Type B pancreatic cell (in vitro differentiated cells): Measurements from ENCODE around the gene FGD4. TPM values are rescaled to one million over a fixed set of nuclear protein-coding genes. Genes with fewer than 3 reads are reported as not detected.
"Not testable (repeated sequence)": the region's sequence is repeated elsewhere in the genome, so short reads cannot be mapped to it uniquely, and the experiment has no call there.

Source experiments
- DNase-seq: peaks from one replicate; pipeline ENCODE4 v3.0.0; 2021; ENCODE audit warnings: mixed read lengths; ENCODE audit not compliant: unreplicated experiment; ENCODE audit errors: extremely low spot score
- H3K27ac Mint-ChIP-seq: 2 replicates; pipeline ENCODE4 v1.8.0; 2021; ENCODE audit warnings: mild to moderate bottlenecking, mixed read lengths
- H3K27me3 Mint-ChIP-seq: 2 replicates; pipeline ENCODE4 v1.8.0; 2021; ENCODE audit warnings: mixed read lengths
- H3K36me3 Mint-ChIP-seq: 2 replicates; pipeline ENCODE4 v1.8.0; 2021; ENCODE audit warnings: mixed read lengths
- H3K4me1 Mint-ChIP-seq: one replicate; pipeline ENCODE4 v1.8.0; 2021; ENCODE audit warnings: mixed read lengths; ENCODE audit not compliant: unreplicated experiment
- H3K4me3 Mint-ChIP-seq: 2 replicates; pipeline ENCODE4 v1.8.0; 2021; ENCODE audit warnings: mild to moderate bottlenecking, mixed read lengths
- H3K9me3 Mint-ChIP-seq: 2 replicates; pipeline ENCODE4 v1.8.0; 2021; ENCODE audit warnings: mixed read lengths
- total RNA-seq: library from RNA; stranded (reverse); gene quantifications from 2 replicates; pipeline ENCODE4 v1.2.1, GENCODE V29; 2021; ENCODE audit warnings: low replicate concordance
- TF ChIP-seq, protein P1 (sequence below): fragments of 200-600 bp; sonication (generic); conservative IDR thresholded peaks from 2 replicates; pipeline ENCODE4 v1.5.0; 2021; ENCODE audit warnings: antibody characterized with exemption, mild to moderate bottlenecking

FGD4 gene
- total RNA-seq, 1 donor from 2014 or later, result 26.7 TPM

DNA sequence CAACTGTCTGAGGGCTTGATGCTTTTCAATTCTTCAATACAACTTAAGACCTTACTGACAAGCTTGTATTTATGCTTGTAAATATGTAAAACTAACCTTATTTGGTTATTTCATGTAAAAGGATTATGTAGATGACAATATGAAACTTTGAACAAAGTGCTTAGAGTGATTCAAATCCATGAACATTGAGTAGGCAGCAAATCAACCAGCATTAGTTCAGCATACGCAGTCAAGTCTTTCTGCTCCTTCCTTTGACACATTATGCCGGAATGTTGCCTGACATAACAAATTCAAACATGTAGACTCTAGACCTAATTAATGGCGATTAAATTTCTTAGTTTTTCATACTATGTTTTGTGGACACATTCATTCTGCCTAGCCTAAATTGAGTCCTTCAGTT lies 105.2 kb downstream of the FGD4 start:
- Mint-ChIP-seq H3K27me3 (no peaks in the 10 kb centered on the region), H3K9me3 (no peaks in the 10 kb centered on the region), H3K36me3 (peaks cover 3% of the 10 kb centered on the region), H3K4me1 (peaks cover 6% of the 10 kb centered on the region), H3K4me3 (peak overlapping the region; percentile 80), H3K27ac (no peak overlapping the region)
- DNase-seq, result no peak
- TF ChIP-seq, protein P1, sequence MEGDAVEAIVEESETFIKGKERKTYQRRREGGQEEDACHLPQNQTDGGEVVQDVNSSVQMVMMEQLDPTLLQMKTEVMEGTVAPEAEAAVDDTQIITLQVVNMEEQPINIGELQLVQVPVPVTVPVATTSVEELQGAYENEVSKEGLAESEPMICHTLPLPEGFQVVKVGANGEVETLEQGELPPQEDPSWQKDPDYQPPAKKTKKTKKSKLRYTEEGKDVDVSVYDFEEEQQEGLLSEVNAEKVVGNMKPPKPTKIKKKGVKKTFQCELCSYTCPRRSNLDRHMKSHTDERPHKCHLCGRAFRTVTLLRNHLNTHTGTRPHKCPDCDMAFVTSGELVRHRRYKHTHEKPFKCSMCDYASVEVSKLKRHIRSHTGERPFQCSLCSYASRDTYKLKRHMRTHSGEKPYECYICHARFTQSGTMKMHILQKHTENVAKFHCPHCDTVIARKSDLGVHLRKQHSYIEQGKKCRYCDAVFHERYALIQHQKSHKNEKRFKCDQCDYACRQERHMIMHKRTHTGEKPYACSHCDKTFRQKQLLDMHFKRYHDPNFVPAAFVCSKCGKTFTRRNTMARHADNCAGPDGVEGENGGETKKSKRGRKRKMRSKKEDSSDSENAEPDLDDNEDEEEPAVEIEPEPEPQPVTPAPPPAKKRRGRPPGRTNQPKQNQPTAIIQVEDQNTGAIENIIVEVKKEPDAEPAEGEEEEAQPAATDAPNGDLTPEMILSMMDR, result no peak

DNA sequence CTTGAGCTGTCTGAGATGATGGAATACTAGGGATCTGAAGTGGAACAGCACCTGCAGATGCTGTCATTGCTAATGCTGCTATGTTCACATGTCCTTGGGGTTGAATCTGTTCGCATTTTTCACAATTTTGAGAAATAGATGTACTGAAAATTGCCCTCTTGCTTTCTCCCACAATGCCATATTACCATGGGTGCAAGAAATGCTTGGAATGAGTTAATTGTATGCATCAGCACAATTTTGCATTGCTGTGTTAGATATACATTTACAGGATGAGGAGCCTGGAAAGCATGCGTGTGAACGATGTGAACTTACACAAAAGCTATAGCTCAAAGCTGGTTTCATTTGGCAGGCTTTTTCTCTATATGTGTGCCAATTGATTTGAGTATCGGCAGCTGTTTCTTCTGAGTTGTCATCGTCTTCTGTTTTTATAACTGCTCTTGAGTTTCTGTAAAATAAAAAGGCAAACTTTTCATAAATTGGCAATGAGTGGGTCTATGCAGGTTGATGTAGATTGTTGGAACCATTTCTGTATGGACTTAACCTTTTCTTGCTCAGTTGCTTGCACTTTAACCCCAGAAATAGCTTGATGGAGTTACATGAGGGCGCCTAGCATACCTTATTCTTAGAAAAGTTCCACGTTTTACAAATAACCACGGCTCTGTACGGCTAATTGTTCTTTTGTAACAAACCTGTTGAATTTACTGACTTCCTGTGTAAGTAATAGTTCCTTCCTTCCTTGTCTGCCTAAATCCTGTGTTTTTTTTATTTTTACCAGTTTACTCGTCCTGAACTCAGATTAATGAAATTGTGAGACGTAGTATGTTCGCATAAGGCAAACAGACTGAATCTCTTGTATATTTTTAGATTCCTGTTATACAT lies 105.9 kb downstream of the FGD4 start:
- Mint-ChIP-seq H3K27ac (no peak overlapping the region), H3K4me1 (peaks cover 6% of the 10 kb centered on the region), H3K9me3 (no peaks in the 10 kb centered on the region), H3K36me3 (peaks cover 3% of the 10 kb centered on the region), H3K4me3 (peak overlapping the region; percentile 80), H3K27me3 (no peaks in the 10 kb centered on the region)
- DNase-seq, result no peak
- TF ChIP-seq, protein P1, result no peak

DNA sequence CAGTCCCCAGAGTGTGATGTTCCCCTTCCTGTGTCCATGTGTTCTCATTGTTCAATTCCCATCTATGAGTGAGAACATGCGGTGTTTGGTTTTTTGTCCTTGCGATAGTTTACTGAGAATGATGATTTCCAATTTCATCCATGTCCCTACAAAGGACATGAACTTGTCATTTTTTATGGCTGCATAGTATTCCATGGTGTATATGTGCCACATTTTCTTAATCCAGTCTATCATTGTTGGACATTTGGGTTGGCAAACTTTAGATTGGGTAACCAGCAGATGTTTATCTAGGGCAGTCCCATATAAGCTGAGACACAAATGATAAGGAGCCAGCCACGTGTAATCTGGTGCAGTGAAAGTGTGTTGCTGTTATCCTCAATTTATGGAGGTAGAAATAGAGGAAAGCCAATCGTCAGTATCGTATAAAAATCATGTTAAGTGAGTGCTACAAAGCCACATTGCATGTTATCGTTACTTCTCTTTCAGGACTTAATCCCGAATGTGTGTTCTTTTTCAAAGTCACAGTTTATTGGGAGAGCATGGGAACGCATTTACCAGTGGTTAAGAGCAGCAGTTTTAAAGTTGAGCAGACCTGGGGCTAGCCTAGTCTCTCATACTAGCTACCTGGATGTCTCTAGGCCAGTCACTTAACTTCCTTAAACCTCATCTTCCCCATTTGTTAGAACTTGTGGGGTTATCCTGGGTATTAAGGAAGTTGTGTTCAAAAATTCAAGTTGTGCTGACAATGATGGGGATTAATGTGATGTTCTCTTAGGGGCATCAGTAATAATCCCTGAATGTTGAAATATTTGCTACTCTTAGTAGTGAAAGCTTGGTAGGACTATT lies 108.0 kb downstream of the FGD4 start:
- not testable (repeated sequence) for H3K27ac Mint-ChIP-seq, H3K4me1 Mint-ChIP-seq, DNase-seq, H3K27me3 Mint-ChIP-seq, H3K9me3 Mint-ChIP-seq, H3K36me3 Mint-ChIP-seq, H3K4me3 Mint-ChIP-seq

DNA sequence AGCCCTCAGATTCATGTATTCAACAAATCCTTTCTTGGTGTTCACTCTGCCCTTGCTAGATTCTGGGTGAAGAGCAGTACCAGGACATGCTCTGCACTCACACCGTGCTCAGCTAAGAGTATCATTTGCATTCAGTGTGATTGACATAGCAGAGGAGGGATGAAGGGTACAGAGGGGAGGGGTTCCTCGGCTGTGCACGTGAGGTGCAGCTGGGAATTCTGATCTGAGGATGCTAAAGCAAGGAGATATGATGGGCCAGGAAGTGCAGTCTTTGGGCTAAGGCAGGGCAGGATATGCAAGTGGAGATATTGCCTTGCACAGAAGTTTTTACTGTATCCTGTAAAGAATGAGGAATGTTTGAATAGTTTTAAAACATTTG lies 108.6 kb downstream of the FGD4 start:
- H3K27me3 Mint-ChIP-seq, result no peaks in the 10 kb centered on the region
- H3K36me3 Mint-ChIP-seq, result peaks cover 9% of the 10 kb centered on the region
- no peak for DNase-seq
- no peak overlapping the region for H3K4me3 Mint-ChIP-seq
- H3K4me1 Mint-ChIP-seq, result no peaks in the 10 kb centered on the region
- H3K27ac Mint-ChIP-seq, result no peak overlapping the region
- no peaks in the 10 kb centered on the region for H3K9me3 Mint-ChIP-seq
- TF ChIP-seq, protein P1, result no peak

DNA sequence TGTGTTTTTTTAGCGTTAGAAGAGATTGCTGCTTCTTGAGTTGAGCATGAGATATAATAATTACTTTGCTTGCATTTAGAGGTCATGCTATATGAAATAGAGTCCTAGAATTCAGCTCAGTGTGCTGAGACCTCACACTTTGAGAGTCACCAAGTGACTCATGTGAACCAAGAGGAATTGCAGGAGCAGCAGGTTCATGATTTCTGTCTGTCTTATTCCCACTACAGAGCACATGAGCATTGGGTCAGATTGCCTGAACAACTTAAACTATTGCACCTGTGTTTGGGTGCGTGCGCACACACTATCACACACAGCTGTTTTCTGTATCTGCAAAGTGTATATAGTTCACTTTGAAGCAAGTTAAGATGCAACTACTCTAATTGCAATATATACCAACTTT lies 109.3 kb downstream of the FGD4 start:
- Mint-ChIP-seq H3K9me3 (no peaks in the 10 kb centered on the region), H3K27ac (no peak overlapping the region), H3K36me3 (peaks cover 13% of the 10 kb centered on the region), H3K4me3 (no peak overlapping the region), H3K27me3 (no peaks in the 10 kb centered on the region), H3K4me1 (no peaks in the 10 kb centered on the region)
- TF ChIP-seq, protein P1, result no peak
- DNase-seq, result no peak
